ENCODE data around the gene ERFL. TPM values are rescaled to one million over a fixed set of nuclear protein-coding genes. Genes with fewer than 3 reads are reported as not detected.

ERFL gene
- total and polyA plus RNA-seq, 2 experiments from 2014 or later: 0.69 TPM; not detected in 1

DNA sequence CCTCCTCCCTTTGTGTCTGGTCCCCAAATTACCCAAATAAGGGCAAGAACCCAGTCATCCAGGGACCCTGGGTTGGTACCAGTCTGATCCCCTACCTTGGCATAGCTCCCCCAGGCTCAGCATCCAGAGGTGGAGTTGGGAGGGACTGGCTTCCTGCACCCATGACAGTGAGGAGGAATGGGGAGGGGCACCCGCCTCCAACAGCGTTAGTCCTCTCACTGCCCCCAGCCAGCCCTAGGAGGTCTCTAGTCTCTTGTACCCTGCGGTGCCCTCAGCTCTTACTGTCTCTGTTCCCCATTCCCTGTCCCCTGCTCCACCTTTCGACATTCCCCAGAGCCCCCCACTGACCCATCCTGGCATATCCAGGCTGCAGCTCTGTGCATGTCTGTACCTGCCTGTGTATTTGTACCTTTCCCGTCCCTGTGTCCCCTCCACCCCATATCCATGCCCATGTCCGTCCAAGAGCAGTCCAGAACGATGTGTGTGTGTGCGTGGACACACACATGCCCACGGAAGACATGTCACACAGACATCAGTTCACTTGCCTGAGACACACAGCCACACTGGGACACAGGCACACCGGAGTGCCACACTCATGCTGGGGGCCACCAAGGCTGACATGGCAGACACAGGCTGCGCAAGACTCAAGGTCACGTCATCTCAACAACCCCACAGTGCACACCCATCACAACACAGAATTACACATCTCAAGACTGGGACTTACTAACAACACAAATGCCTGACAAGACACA is 17.8 kb downstream of the ERFL start:
- peaks cover 68% of the 10 kb centered on the region for H3K27me3 ChIP-seq (ENCODE audit: insufficient read depth)
- TF ChIP-seq EZH2phosphoT487 (IDR thresholded peaks at IDR 0.05; ENCODE audit: unreplicated experiment) (no peak), CREB1 (CRISPR knock-in tag; IDR thresholded peaks at IDR 0.05; ENCODE audit: low read depth) (no peak), STAT1 (IDR thresholded peaks at IDR 0.05; ENCODE audit: unreplicated experiment) (no peak), POLR2AphosphoS5 (IDR thresholded peaks at IDR 0.05; ENCODE audit: low read depth) (no peak), ZNF114 (CRISPR knock-in tag; IDR thresholded peaks at IDR 0.05) (no peak), EZH2 (IDR thresholded peaks at IDR 0.05; ENCODE audit: low read depth, unreplicated experiment) (no peak), ZNF331 (CRISPR knock-in tag; IDR thresholded peaks at IDR 0.05; ENCODE audit: low read depth) (no peak), JUNB (IDR thresholded peaks at IDR 0.05; ENCODE audit: unreplicated experiment) (no peak), NANOG (IDR thresholded peaks at IDR 0.05; ENCODE audit: borderline replicate concordance) (no peak)
- TF ChIP-seq, protein P1, sequence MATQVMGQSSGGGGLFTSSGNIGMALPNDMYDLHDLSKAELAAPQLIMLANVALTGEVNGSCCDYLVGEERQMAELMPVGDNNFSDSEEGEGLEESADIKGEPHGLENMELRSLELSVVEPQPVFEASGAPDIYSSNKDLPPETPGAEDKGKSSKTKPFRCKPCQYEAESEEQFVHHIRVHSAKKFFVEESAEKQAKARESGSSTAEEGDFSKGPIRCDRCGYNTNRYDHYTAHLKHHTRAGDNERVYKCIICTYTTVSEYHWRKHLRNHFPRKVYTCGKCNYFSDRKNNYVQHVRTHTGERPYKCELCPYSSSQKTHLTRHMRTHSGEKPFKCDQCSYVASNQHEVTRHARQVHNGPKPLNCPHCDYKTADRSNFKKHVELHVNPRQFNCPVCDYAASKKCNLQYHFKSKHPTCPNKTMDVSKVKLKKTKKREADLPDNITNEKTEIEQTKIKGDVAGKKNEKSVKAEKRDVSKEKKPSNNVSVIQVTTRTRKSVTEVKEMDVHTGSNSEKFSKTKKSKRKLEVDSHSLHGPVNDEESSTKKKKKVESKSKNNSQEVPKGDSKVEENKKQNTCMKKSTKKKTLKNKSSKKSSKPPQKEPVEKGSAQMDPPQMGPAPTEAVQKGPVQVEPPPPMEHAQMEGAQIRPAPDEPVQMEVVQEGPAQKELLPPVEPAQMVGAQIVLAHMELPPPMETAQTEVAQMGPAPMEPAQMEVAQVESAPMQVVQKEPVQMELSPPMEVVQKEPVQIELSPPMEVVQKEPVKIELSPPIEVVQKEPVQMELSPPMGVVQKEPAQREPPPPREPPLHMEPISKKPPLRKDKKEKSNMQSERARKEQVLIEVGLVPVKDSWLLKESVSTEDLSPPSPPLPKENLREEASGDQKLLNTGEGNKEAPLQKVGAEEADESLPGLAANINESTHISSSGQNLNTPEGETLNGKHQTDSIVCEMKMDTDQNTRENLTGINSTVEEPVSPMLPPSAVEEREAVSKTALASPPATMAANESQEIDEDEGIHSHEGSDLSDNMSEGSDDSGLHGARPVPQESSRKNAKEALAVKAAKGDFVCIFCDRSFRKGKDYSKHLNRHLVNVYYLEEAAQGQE (IDR thresholded peaks at IDR 0.05; ENCODE audit: unreplicated experiment): no peak
- TF ChIP-seq, protein P2, sequence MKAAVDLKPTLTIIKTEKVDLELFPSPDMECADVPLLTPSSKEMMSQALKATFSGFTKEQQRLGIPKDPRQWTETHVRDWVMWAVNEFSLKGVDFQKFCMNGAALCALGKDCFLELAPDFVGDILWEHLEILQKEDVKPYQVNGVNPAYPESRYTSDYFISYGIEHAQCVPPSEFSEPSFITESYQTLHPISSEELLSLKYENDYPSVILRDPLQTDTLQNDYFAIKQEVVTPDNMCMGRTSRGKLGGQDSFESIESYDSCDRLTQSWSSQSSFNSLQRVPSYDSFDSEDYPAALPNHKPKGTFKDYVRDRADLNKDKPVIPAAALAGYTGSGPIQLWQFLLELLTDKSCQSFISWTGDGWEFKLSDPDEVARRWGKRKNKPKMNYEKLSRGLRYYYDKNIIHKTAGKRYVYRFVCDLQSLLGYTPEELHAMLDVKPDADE (IDR thresholded peaks at IDR 0.05): no peak
- TF ChIP-seq, protein P3, sequence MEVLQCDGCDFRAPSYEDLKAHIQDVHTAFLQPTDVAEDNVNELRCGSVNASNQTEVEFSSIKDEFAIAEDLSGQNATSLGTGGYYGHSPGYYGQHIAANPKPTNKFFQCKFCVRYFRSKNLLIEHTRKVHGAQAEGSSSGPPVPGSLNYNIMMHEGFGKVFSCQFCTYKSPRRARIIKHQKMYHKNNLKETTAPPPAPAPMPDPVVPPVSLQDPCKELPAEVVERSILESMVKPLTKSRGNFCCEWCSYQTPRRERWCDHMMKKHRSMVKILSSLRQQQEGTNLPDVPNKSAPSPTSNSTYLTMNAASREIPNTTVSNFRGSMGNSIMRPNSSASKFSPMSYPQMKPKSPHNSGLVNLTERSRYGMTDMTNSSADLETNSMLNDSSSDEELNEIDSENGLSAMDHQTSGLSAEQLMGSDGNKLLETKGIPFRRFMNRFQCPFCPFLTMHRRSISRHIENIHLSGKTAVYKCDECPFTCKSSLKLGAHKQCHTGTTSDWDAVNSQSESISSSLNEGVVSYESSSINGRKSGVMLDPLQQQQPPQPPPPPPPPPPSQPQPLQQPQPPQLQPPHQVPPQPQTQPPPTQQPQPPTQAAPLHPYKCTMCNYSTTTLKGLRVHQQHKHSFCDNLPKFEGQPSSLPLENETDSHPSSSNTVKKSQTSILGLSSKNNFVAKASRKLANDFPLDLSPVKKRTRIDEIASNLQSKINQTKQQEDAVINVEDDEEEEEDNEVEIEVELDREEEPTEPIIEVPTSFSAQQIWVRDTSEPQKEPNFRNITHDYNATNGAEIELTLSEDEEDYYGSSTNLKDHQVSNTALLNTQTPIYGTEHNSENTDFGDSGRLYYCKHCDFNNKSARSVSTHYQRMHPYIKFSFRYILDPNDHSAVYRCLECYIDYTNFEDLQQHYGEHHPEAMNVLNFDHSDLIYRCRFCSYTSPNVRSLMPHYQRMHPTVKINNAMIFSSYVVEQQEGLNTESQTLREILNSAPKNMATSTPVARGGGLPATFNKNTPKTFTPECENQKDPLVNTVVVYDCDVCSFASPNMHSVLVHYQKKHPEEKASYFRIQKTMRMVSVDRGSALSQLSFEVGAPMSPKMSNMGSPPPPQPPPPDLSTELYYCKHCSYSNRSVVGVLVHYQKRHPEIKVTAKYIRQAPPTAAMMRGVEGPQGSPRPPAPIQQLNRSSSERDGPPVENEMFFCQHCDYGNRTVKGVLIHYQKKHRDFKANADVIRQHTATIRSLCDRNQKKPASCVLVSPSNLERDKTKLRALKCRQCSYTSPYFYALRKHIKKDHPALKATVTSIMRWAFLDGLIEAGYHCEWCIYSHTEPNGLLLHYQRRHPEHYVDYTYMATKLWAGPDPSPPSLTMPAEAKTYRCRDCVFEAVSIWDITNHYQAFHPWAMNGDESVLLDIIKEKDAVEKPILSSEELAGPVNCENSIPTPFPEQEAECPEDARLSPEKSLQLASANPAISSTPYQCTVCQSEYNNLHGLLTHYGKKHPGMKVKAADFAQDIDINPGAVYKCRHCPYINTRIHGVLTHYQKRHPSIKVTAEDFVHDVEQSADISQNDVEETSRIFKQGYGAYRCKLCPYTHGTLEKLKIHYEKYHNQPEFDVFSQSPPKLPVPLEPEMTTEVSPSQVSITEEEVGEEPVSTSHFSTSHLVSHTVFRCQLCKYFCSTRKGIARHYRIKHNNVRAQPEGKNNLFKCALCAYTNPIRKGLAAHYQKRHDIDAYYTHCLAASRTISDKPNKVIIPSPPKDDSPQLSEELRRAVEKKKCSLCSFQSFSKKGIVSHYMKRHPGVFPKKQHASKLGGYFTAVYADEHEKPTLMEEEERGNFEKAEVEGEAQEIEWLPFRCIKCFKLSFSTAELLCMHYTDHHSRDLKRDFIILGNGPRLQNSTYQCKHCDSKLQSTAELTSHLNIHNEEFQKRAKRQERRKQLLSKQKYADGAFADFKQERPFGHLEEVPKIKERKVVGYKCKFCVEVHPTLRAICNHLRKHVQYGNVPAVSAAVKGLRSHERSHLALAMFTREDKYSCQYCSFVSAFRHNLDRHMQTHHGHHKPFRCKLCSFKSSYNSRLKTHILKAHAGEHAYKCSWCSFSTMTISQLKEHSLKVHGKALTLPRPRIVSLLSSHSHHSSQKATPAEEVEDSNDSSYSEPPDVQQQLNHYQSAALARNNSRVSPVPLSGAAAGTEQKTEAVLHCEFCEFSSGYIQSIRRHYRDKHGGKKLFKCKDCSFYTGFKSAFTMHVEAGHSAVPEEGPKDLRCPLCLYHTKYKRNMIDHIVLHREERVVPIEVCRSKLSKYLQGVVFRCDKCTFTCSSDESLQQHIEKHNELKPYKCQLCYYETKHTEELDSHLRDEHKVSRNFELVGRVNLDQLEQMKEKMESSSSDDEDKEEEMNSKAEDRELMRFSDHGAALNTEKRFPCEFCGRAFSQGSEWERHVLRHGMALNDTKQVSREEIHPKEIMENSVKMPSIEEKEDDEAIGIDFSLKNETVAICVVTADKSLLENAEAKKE (CRISPR knock-in tag; IDR thresholded peaks at IDR 0.05): no peak
- TF ChIP-seq, protein P4, sequence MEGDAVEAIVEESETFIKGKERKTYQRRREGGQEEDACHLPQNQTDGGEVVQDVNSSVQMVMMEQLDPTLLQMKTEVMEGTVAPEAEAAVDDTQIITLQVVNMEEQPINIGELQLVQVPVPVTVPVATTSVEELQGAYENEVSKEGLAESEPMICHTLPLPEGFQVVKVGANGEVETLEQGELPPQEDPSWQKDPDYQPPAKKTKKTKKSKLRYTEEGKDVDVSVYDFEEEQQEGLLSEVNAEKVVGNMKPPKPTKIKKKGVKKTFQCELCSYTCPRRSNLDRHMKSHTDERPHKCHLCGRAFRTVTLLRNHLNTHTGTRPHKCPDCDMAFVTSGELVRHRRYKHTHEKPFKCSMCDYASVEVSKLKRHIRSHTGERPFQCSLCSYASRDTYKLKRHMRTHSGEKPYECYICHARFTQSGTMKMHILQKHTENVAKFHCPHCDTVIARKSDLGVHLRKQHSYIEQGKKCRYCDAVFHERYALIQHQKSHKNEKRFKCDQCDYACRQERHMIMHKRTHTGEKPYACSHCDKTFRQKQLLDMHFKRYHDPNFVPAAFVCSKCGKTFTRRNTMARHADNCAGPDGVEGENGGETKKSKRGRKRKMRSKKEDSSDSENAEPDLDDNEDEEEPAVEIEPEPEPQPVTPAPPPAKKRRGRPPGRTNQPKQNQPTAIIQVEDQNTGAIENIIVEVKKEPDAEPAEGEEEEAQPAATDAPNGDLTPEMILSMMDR (conservative IDR thresholded peaks at IDR 0.05; ENCODE audit: low read depth in 2 of 2): no peak

More for the DNA sequence above, 17.8 kb downstream of the ERFL start:
- Mint-ChIP-seq H3K4me1 (peaks cover 20% of the 10 kb centered on the region), H3K27ac (no peak overlapping the region), H3K9me3 (0 out of 3 replicates have a peak, but pooled peaks cover 3% of the 10 kb centered on the region), H3K4me3 (no peak overlapping the region; the same call in 2 of the 3 replicates), H3K36me3 (ENCODE audit: low read depth) (peaks cover 10% of the 10 kb centered on the region), H3K27me3 (ENCODE audit: insufficient read depth, low read depth, poor library complexity) (peaks cover 54% of the 10 kb centered on the region)
- peaks cover 4% of the 10 kb centered on the region; the same call in 1 of the 2 replicates for H3K4me1 ChIP-seq (ENCODE audit: insufficient read depth)
- H4K20me1 ChIP-seq (replicated peaks; ENCODE audit: insufficient read depth): no peaks in the 10 kb centered on the region; the same call in 1 of the 2 replicates
- no peak overlapping the region for H2AFZ ChIP-seq
- peaks cover 3% of the 10 kb centered on the region; the same call in 1 of the 2 replicates for H3K36me3 ChIP-seq (ENCODE audit: insufficient read depth)
- no peak overlapping the region for H3K27ac ChIP-seq (ENCODE audit: low read depth)
- DNase-seq (ENCODE audit: low spot score) (no peak), ATAC-seq (no peak)
- H3K79me2 ChIP-seq (replicated peaks; ENCODE audit: insufficient read depth): no peaks in the 10 kb centered on the region
- no peak overlapping the region for H3K4me3 ChIP-seq
- H3K4me2 ChIP-seq: no peak overlapping the region
- H3K9me2 ChIP-seq (ENCODE audit: insufficient read depth): no peaks in the 10 kb centered on the region
- no peaks in the 10 kb centered on the region for H3F3A ChIP-seq (replicated peaks; ENCODE audit: low read depth)

Measured in GM23338 (cell line).